GM12878 (cell line): ENCODE data around the gene SCLY.

Source experiments
- CTCF ChIP-seq, 3 experiments: IDR thresholded peaks in 2 of 3; conservative IDR thresholded peaks in 1 of 3; 2 replicates each; pipeline ENCODE4 v1.5.1; 2011; ENCODE audit warnings: low read depth in 3 of 3, low read length in 3 of 3, mild to moderate bottlenecking in 3 of 3, control low read depth in 2 of 3, moderate library complexity in 2 of 3, inconsistent platforms in 1 of 3, mixed read lengths in 1 of 3; ENCODE audit not compliant: control insufficient read depth in 2 of 3, insufficient read depth in 1 of 3; ENCODE audit errors: extremely low read depth in 1 of 3
- EP300 ChIP-seq, 2 experiments: fragments of 150-350 bp in 1 of 2; IDR thresholded peaks; 2 replicates each; pipeline ENCODE4 v1.6.1; 2011 to 2012; ENCODE audit warnings: low read depth in 2 of 2, low read length in 2 of 2, borderline replicate concordance in 1 of 2, improper control_type of control experiment in 1 of 2, inconsistent platforms in 1 of 2; ENCODE audit not compliant: control insufficient read depth in 1 of 2
- JUND ChIP-seq: IDR thresholded peaks from 2 replicates; pipeline ENCODE4 v1.6.1; 2012; ENCODE audit warnings: low read depth, mild to moderate bottlenecking, low read length, improper control_type of control experiment, moderate library complexity

DNA sequence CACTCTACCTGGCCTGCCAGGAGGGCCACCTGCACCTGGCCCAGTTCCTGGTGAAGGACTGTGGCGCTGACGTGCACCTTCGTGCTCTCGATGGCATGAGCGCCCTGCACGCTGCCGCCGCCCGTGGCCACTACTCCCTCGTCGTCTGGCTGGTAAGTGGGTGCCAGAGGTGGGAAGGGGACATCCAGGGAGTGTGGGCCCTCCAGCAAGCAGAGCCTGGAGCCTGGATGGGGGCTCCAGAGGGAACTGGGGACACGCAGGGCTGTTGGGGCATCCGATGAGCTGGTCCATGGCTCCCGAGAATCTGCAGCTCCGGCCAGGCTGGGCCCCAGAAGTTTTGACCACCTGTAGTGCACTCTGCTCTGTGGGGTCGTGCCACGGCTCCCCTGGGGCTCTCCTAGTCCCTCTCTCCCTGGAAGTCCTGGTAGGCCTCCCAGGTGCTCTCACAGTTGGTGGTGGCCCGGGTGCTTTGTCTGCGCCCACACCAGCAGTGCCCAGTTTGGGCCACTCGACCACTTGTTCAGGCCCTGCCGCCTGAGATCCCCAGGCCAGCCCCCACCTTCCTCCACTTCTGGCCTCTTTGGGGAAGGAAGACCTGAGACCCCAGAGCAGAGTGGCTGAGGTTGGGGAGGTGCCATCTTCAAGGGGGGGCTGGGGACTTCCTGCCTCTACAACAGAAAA lies 44.0 kb downstream of the SCLY start:
- TF ChIP-seq CTCF (IDR thresholded peaks at IDR 0.05 in 2 of 3, conservative IDR thresholded peaks at IDR 0.05 in 1 of 3; ENCODE audit: control insufficient read depth in 2 of 3, extremely low read depth in 1 of 3, insufficient read depth in 1 of 3, low read depth in 3 of 3, low read length in 3 of 3) (no peak), JUND (no peak), EP300 (IDR thresholded peaks at IDR 0.05; ENCODE audit: borderline replicate concordance in 1 of 2, control insufficient read depth in 1 of 2, low read depth in 2 of 2, low read length in 2 of 2) (no peak)
